Vagina (tissue), 2 donors: Measurements from ENCODE around the gene BCAS3. TPM values are rescaled to one million over a fixed set of nuclear protein-coding genes. Genes with fewer than 3 reads are reported as not detected.

Source experiments
- DNase-seq, 2 donors: peaks; one replicate each; pipeline ENCODE4 v3.0.0-alpha.2; 2017; ENCODE audit errors: extremely low spot score in 2 of 2
- H3K27ac ChIP-seq: fragments of 200-600 bp; sonication (generic); one replicate; pipeline ENCODE4 v1.5.1; 2019
- H3K27me3 ChIP-seq: fragments of 200-600 bp; sonication (generic); one replicate; pipeline ENCODE4 v1.5.1; 2019
- H3K36me3 ChIP-seq, 2 donors: fragments of 200-600 bp; sonication (generic); one replicate each; pipeline ENCODE4 v1.5.1; 2017 to 2019
- H3K4me1 ChIP-seq: fragments of 200-600 bp; sonication (generic); one replicate; pipeline ENCODE4 v1.5.1; 2019
- H3K4me3 ChIP-seq, 2 donors: fragments of 200-600 bp; sonication (generic); 1 replicate in 1 of 2; 2 replicates in 1 of 2; pipeline ENCODE4 v1.5.1; 2016 to 2019
- H3K9me3 ChIP-seq: fragments of 200-600 bp; sonication (generic); one replicate; pipeline ENCODE4 v1.5.1; 2019
- CTCF ChIP-seq, 3 experiments: fragments of 450-650 bp in 2 of 3; fragments of 200-600 bp in 1 of 3; sonication (generic) in 1 of 3; IDR thresholded peaks; one replicate each; pipeline ENCODE4 v1.5.1; 2017 to 2019; ENCODE audit warnings: antibody characterized with exemption in 3 of 3, mild to moderate bottlenecking in 2 of 3, moderate library complexity in 2 of 3
- POLR2A ChIP-seq, 2 donors: fragments of 450-650 bp; IDR thresholded peaks; one replicate each; pipeline ENCODE4 v1.6.1; 2017; ENCODE audit warnings: antibody characterized with exemption in 2 of 2, mild to moderate bottlenecking in 2 of 2, moderate library complexity in 2 of 2
- POLR2AphosphoS5 ChIP-seq, 2 donors: sonication (generic); formaldehyde crosslinking; IDR thresholded peaks; one replicate each; pipeline ENCODE4 v1.9.0; 2017; ENCODE audit warnings: antibody characterized with exemption in 2 of 2, mild to moderate bottlenecking in 2 of 2, low read depth in 1 of 2; ENCODE audit not compliant: insufficient read depth in 1 of 2
- intact Hi-C: fragments of 100-400 bp; cut with DNase I; formaldehyde crosslinking; loops from one replicate; pipeline ENCODE4 v1.15.1; 2023
- total RNA-seq: library from RNA; depleted of rRNA; stranded (reverse); fragments of >200 nt; gene quantifications from one replicate; pipeline ENCODE4 v1.2.3, GENCODE V29; 2016

BCAS3 gene
- total RNA-seq, 1 donor from 2014 or later: 33.1 TPM

DNA sequence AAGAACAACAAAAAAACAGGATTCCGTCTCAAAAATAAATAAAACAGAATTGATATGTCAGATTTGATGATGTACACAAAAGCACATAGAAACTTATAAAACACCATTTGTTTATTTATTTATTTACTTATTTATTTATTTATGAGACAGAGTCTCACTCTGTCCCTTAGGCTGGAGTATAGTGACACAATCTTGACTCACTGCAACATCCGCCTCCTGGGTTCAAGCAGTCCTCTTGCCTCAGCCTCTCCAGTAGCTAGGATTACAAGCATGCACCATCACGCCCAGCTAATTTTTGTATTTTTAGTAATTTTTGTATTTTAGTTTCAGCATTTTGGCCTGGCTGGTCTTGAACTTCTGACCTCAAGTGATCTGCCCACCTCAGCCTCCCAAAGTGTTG, 21.4 kb downstream of the BCAS3 start:
- no peaks in the 10 kb centered on the region for H3K36me3 ChIP-seq
- H3K27me3 ChIP-seq: no peaks in the 10 kb centered on the region
- no peak for DNase-seq
- no peak overlapping the region for H3K27ac ChIP-seq
- TF ChIP-seq POLR2A (IDR thresholded peaks at IDR 0.05) (no peak), POLR2AphosphoS5 (IDR thresholded peaks at IDR 0.05; ENCODE audit: insufficient read depth in 1 of 2, low read depth in 1 of 2) (no peak), CTCF (IDR thresholded peaks at IDR 0.05) (no peak)
- H3K4me3 ChIP-seq: no peak overlapping the region
- no peaks in the 10 kb centered on the region for H3K4me1 ChIP-seq
- no peaks in the 10 kb centered on the region for H3K9me3 ChIP-seq
- intact Hi-C loops: no loop called here

DNA sequence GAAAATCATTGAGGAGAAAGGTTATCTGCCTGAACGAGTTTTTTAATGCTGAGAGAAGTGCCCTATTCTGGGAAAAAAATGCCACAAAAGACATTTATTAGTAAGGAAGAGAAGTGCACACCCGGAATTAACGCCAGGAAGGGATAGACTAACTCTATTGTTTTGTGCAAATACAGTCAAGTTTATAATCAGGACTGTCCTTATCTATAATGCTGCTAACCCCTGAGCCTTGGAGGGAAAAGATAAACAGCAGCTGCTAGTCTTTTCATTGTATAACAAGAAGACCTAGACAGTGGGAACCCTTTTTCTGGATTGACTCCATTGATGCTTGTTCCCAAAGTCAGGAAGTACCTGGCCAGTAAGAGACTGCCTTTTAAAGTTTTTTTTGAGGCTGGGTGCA, 26.5 kb downstream of the BCAS3 start:
- peaks cover 0 to 2% of the 10 kb centered on the region in 2 donors for H3K36me3 ChIP-seq
- intact Hi-C loops: no loop called here
- H3K9me3 ChIP-seq: no peaks in the 10 kb centered on the region
- no peaks in the 10 kb centered on the region for H3K27me3 ChIP-seq
- no peak overlapping the region for H3K27ac ChIP-seq
- no peak overlapping the region for H3K4me3 ChIP-seq
- H3K4me1 ChIP-seq: no peaks in the 10 kb centered on the region
- no peak for DNase-seq
- TF ChIP-seq POLR2AphosphoS5 (IDR thresholded peaks at IDR 0.05; ENCODE audit: insufficient read depth in 1 of 2, low read depth in 1 of 2): no peak
- TF ChIP-seq CTCF (IDR thresholded peaks at IDR 0.05): no peak

DNA sequence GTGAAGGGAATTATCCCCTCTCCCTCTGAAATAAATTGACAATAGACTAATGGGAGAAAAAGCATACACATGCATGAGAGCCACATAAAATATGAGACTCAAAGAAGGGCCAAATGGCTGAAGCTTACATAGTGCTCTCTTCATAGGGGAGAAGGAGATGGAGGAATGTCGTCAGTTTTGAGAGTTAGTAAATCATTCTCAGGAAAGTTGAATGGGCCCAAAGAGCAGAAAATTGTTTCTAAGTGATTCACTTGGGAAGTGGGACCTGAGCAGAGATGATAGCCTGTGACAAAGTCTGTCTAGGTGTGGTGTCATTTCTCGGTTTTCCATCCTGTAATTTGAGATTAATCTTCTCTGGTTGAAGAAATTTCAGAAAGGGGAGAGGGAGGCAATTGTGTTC, 35.0 kb downstream of the BCAS3 start:
- Histone ChIP-seq H3K4me3 (no peak overlapping the region), H3K9me3 (no peaks in the 10 kb centered on the region), H3K36me3 (peaks cover 0 to 12% of the 10 kb centered on the region in 2 donors), H3K4me1 (no peaks in the 10 kb centered on the region), H3K27ac (no peak overlapping the region), H3K27me3 (no peaks in the 10 kb centered on the region)
- DNase-seq: no peak
- TF ChIP-seq POLR2AphosphoS5 (IDR thresholded peaks at IDR 0.05; ENCODE audit: insufficient read depth in 1 of 2, low read depth in 1 of 2) (no peak), CTCF (IDR thresholded peaks at IDR 0.05) (no peak), POLR2A (IDR thresholded peaks at IDR 0.05) (no peak)
- intact Hi-C loops: no loop called here

DNA sequence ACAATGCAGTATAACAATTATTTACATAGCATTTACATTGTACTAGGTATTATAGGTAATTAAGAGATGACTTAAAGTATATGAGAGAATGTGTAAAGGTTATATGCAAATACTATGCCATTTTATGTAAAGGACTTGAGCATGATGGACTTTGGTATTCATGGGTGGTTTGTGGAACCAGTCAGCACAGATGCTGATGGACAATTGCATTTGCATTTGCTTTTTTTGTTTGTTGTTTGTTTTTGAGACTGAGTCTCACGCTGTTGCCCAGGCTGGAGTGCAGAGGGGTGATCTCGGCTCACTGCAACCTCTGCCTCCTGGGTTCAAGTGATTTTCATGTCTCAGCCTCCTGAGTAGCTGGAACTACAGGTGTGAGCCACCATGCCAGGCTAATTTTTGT, 36.0 kb downstream of the BCAS3 start:
- H3K4me3 ChIP-seq: no peak overlapping the region
- peaks cover 0 to 12% of the 10 kb centered on the region in 2 donors for H3K36me3 ChIP-seq
- no peaks in the 10 kb centered on the region for H3K9me3 ChIP-seq
- intact Hi-C loops: no loop called here
- TF ChIP-seq POLR2A (IDR thresholded peaks at IDR 0.05): no peak
- no peak overlapping the region for H3K27ac ChIP-seq
- no peak for DNase-seq
- no peaks in the 10 kb centered on the region for H3K4me1 ChIP-seq
- no peaks in the 10 kb centered on the region for H3K27me3 ChIP-seq

- H3K4me3 ChIP-seq: no peak overlapping the region
- no peaks in the 10 kb centered on the region for H3K9me3 ChIP-seq
- H3K36me3 ChIP-seq: no peaks in the 10 kb centered on the region
- intact Hi-C loops: no loop called here
- no peaks in the 10 kb centered on the region for H3K27me3 ChIP-seq
- no peak for DNase-seq
- TF ChIP-seq CTCF (IDR thresholded peaks at IDR 0.05) (no peak), POLR2AphosphoS5 (IDR thresholded peaks at IDR 0.05; ENCODE audit: insufficient read depth in 1 of 2, low read depth in 1 of 2) (no peak), POLR2A (IDR thresholded peaks at IDR 0.05) (no peak)
- no peaks in the 10 kb centered on the region for H3K4me1 ChIP-seq
- H3K27ac ChIP-seq: no peak overlapping the region
Measured at GRCh38 chr17:60716766-60717165, 39.1 kb downstream of the BCAS3 start.

DNA sequence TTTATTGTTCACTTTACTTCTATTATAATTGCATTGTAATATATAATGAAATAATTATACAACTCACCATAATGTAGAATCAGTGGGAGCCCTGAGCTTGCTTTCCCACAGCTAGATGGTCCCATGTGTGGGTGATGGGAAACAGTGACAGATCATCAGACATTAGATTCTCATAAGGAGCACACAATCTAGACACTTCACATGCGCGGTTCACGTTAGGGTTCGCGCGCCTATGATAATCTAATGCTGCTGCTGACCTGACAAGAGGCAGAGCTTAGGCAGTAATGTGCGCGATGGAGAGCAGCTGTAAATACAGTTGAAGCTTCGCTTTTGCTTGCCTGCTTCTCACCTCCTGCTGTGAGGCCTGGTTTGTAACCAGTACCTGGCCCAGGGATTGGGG, 40.2 kb downstream of the BCAS3 start:
- Histone ChIP-seq H3K9me3 (no peaks in the 10 kb centered on the region), H3K27me3 (no peaks in the 10 kb centered on the region), H3K36me3 (no peaks in the 10 kb centered on the region), H3K4me1 (no peaks in the 10 kb centered on the region), H3K4me3 (no peak overlapping the region), H3K27ac (no peak overlapping the region)
- TF ChIP-seq CTCF (IDR thresholded peaks at IDR 0.05) (no peak), POLR2AphosphoS5 (IDR thresholded peaks at IDR 0.05; ENCODE audit: insufficient read depth in 1 of 2, low read depth in 1 of 2) (no peak), POLR2A (IDR thresholded peaks at IDR 0.05) (no peak)
- no peak for DNase-seq
- intact Hi-C loops: no loop called here
